Mucosa of gallbladder (tissue), 1 donor: ENCODE data around the gene CCDC188. TPM values are rescaled to one million over a fixed set of nuclear protein-coding genes. Genes with fewer than 3 reads are reported as not detected.

Source experiments
- DNase-seq: peaks from one replicate; pipeline ENCODE4 v3.0.0-alpha.2; 2020; ENCODE audit warnings: low spot score
- total RNA-seq: library from RNA; stranded (reverse); gene quantifications from one replicate; pipeline ENCODE4 v1.2.1, GENCODE V29; 2021
- donor health status: DM: no; HTN: no; CAD: no.

The CCDC188 gene
- total RNA-seq, 1 donor from 2014 or later = 0.83 TPM

DNA sequence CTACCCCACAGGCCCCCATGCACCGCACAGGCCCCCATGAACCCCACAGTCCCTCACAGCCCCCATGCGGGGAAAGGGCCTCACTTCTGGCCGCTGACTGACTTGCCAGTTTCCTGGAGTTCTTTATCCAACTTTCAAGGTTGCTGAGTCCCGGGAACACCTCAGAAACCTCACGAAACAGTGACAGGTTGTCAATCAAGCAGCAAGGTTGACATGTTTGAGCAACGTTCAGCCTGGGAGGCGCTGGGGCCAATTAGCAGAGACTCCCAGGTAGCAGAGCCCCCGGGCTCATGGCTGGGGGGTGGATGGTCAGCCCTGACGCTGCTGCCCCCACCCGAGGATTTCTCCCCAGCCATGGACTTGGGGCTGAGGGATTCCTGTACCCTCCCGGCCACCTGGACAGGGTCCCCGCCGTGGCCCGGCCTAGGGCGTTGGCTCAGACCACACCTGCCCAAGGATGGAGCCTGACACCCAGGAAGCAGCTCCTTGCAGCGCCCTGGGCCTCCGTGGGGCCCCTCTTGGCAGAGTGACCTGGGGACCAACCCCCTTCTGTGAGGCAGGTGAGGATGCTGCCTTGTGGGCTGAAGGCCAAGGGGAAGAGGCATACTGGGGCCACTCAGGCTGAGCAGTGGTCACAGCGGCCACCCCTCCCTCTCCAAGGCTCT, 33.8 kb upstream of the CCDC188 start:
- no peak for DNase-seq

DNA sequence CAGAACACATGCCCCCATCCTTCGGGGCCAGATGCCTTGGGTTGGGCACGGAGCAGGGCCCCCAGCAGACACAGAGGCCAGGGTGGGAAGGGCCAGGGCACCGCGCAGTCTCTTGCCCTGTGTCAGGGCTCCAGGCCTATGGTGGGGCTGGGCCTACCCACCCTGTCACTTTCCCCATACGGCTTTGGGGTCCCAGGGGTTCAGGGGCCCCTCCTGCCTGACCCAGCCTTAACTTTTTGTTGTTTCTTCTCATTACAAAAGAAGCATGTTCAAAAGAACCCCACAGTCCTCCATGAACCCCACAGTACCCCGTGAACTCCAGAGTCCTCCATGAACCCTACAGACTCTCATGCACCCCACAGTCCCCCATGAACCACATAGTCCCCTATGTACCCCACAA, 33.0 kb upstream of the CCDC188 start:
- no peak for DNase-seq

DNA sequence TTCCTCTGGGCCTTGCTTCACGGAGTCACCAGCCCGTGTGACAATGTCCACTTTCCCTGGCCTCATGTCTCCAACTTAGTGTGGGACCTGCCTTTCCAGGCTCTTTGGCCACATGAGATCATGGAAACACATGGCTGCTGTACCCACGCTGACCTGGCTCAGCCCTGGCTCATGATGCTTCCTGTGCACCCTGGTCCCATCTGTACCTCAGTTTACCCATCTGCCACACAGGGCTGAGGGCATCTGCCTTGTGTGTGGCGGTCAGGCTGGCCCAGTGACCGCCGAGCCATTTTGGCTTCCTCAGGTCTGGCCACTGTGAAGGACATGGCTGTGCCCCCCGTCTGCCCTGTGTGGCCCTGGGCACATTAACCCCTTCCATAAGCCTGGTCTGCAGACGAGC, 32.2 kb upstream of the CCDC188 start:
- DNase-seq = no peak

DNA sequence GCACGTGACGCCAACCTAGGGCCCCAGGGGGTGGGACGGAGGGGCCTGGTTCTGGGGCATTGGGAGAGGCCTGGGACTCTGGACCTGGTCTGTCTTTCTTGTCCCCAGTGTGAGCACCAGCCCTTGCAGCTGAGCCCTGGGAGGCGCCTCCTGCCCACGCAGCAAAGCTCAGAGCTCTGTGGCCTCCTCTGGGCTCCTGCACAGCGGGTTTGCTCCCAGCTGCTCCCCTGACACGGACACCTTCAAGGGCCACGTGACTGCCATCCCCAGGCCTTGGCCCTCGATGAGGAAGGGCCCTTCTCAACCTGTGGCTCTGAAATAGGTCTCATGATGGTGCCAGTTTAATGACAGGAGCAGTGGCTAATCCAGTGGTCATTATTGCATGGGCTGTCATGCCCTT, 31.5 kb upstream of the CCDC188 start:
- DNase-seq = no peak

DNA sequence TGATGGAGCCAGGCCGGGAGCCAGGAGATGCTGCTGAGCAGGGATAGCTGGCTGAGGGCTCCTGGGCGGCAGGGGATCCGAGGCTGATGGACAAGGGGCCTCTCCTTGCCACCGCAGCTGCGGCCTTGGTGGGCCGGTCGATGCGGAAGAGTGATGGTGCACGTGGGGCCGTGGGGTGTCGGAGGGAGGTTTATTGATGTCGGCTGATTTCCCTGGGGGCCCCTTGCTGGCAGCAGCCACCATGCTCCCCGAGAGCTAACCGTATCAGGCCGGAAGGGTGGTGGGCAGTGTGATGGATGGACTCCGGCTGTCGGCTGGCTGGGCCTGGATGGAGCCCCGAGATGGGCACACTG, 31.0 kb upstream of the CCDC188 start:
- DNase-seq = no peak

DNA sequence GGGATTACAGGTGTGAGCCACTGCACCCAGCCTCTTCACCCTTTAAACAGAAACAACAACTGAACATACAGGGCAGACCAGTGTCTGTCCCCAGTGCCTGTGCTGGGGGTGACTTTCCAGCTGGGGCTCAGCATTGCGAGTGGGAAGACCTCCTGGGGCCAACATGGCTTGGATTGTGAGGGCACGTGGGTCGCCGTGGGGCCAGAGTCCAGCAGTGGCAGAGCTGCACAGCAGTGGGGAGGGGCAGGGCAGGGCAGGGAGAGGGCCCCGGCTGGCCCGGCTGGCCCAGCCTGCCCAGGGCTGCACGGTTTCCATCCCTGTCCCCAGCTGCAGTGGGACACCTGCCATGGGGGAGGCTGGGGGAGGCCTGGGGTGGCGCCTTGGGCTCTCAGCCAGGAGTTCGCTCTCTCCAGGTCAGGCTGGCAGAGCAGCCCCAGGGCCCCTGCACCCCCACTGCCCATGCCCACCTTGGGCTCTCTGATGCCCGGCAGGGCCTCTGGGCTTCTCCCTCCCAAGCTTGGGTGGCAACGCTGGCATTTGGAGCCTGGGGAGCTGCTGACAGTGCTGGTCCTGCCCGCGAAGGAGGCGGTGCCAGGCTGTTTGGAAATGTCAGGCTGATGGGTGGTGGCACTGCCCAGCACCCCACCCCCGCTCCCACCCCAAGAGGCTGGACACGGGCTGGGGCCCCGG, 30.5 kb upstream of the CCDC188 start:
- DNase-seq = no peak

DNA sequence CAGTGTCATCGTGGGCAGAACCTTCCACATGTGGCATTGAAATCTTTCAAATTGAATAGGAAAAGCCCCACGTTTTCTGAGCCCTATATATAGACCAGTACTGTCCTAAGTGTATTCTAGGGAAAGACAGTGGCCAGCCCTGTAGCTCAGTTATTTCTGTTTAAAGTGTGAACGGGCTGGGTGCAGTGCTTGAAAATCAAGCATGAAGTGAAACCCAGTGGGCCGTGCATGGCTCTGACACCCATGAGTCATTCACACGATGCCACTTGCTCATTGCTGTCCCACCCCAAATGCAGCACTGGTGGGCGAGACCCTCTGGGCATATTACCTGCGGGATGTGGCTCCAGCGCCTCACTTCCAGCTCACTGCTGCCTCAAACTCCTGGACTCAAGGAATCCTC, 29.8 kb upstream of the CCDC188 start:
- no peak for DNase-seq

DNA sequence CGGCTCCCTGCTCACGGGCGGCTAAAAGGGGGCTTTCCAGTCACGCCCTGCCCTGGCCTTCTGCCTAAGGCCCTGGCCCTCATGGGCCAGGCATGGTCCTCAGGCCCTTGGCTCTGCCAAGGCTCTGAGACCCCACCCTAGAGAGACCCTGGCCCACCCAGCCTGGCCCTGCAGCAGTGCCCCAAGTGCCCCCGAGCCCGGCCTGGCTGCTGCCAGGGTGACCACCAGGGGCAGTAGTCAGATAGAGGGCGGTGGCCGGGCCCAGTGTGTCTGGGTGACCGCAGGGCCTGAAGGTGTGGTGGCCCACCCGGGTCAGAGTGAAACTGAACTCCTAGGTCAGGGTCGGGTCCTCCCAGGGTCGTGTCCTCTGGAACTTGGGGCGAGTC, 29.4 kb upstream of the CCDC188 start:
- no peak for DNase-seq

DNA sequence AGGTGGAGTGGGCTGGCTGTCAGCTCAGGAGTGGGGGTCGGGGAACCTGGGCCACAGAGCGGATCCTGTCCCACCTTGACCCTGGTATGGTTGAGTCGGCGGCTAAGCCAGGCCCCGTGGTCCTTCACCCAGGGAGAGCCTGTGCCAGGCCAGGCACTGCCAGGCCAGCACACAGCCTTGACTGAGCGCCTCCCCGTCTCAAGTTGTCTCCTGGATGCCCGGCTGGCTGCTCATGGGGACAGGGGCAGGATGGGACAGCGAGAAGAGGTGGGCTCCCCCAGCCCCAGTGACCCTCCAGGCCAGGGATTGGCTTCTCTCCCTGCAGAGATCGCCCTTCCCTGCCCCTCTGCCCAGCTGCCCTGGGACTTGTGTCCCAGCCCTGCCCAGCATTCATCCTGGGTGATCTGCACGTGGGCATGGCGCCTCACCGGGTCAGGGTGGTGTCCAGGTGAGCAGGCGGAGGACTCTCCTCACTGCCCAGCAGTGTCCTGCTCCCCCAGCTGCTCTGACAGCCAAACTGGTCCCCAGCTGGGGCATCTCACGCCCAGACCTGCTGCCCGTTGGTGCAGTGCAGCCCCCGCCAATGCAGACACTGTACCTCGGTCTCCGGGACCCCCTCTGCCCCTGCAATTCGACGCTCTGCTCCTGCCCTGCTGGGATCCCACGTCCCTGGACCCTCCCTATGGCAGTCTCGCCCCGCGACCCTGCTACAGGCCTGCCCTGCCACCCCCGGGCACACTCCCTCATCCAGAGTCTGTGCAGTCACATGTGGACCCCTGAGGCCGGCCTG, 28.8 kb upstream of the CCDC188 start:
- DNase-seq = no peak

DNA sequence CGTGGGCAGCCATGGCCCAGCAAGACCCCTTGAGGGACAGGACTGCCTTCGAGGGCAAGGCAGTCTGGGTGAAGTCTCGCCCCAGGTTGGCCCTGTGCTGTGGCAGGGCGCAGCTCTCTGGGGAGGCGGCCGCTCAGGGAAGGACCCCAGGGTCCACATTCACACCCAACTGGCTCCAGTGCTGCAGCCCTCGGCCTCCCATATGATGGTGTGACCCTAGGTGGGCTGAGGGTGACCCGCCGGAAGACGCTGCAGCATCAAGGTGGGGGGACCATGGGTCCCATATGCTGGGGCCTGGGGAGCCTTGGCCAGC, 28.0 kb upstream of the CCDC188 start:
- no peak for DNase-seq

DNA sequence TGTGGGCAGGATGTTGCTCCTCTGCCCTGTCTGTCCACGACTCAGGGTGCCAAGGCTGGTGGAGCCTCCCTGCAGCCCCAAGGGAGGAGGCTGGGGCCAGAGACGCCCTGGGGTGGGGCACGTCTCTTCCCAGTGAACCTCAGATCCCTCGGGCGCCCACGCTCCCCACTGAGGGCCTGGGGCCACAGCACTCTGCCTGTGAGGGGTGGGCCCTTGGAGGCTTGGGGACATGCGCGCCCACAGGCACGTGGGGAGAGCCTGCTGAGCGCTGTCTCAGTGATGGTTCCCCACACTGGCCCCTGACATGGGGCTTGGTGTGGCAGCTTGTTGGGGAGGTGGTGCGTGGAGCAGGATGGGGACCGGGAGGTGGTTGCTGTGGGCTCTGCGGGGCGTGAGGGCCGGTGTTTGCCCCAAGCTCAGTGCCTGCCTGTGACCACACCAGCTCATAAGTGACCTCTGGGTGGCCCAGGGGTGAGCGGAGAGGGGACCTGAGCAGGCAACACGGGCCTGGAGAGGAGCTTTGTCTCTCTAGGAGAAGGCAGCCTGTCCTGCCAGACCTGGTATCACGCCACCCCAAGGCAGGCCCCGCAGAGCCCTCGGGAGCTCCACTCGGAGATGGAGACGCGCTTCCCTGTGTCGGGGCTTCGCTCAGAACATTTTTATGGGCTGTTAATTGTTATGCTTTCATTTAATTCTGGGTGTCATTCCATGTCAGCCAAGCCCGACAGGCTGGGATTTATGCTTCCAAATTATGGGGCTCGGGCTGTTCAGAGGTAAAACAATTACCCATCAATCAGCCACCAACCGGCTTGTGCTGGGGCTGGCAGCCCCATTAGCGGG, 27.4 kb upstream of the CCDC188 start:
- DNase-seq = no peak

DNA sequence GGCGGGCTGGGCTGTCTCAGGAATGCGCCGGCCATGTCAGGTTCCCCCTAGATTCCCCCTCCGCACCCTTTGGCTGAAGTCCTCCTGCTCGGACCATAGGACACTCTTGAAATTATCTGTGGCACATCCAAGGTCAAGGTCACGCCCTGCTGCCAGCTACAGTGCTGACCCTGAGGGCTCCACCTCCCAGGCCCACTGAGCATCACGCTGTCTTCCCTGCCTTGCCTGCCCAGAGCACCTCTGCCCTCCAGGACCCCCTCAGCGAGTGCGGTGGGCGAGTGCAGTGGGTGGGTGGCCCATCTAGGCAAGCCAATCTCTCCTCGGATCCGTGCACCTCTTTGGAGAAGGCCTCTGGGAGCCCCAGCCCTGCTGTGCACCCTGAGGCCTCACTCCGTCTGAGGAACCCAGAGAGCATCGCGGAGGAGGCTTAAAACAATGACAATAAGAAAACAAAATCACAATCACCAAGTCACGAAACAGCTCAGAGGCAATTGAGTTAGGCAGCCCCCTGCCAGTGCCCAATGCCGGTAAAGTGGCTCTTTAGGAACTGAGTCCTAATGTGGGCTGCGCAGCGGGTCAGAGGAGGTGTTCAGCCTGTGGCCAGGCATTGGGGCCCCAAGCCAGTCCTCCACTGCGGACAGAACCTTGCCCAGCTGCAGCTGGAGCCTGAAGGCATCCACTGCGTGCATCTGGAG, 26.5 kb upstream of the CCDC188 start:
- DNase-seq = no peak

DNA sequence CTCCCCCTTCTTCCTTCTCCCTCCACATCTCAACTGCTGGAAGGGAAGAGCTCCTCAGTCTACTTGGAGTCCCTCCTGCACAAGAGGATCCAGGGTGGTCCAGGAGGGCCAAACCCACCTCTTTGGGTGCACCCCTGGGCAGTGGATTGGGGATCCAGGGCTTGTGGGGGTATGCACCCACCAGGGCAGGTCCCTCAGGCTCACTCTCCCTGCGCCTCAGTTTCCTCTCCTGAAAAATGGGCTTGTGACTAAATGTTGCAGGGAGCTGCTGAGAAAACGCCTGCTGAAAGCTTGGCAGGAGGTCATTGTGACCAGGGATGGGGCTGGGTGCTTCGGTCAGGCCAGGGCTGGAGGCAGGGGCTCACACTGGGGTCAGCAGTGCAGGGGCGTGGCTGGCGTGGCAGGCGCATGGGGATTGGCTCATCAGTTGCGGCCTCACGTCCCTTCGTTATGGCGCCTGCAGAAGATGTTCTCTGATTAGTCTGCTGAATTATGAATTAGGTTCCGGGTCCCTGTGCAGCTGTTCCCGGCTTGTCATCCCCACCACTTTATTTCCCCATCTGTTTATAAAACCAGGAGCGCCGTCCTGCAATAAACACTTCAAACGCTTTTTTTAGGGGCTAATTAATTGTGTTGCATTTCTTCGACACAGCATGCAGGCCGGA, 25.7 kb upstream of the CCDC188 start:
- no peak for DNase-seq

DNA sequence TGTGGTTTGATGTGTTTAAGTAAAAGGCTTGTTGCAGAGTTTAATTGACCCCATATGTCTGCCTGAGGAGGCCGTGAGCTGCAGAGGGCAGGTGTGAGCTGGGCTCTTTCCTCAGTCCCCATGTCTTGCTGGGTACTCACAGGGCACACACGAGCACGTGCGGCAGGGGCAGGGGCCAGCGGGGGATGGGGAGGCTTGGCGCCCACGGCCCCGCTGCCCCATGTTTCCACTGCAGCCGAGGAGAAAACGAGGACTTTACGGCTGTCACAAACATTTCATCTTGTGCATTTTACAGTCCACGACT, 24.7 kb upstream of the CCDC188 start:
- no peak for DNase-seq

DNA sequence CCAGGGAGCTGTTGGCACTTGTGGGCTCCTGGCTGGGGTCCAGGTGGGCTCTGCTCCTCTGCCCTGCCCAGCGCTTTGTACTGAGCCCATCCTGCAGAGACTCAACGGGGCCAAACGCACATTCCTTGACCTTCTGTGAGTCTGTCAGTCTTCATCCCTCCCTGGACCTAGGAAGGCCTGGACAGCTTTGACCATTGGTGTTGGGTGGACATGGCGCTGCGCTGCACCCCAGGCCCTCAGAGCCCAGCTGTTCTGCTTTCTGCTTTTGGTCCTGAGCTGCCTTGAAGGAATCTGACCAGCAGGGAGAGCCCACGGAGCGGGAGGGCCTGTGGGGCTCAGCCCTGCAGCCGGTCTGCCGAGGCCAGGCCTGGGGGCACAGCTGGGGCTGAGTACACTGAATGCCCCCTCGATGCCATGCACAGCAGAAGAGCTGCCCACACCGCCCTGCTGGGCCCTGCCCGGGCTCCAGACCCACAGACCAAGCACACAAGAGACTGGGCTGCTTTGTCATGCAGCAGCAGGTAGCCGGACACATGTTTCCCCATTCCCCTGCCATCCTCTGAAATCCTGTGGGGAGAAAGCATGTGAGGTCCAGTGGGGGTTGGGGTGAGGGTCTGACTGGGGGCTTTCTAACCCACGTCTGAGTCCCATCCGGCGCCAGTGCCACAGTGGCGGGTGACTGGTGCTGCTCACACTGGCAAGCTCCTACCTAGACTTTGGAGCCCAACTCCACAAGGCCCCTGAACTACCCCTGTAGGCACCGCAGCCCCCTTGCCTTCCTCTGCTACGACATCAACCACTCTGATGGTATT, 24.1 kb upstream of the CCDC188 start:
- no peak for DNase-seq

DNA sequence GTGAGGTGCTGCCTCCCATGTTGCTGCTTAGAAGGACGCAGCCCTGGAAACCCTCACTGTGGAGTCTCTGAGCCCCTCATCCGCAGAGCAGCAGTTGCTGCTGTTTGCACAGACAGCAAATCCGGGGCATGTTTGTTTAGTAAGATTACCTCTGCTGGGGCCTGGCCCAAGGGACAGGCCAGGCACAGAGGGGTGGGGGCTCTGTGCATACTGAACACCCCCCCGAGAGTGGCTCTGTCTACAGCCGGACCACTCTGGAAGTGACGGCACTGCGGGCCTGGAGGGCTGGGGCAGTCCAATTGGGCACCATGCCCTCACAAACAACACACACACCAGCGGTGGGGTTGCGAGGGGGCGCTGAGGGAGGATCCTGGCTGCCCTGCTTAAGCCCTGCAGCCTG, 22.9 kb upstream of the CCDC188 start:
- DNase-seq = no peak

DNA sequence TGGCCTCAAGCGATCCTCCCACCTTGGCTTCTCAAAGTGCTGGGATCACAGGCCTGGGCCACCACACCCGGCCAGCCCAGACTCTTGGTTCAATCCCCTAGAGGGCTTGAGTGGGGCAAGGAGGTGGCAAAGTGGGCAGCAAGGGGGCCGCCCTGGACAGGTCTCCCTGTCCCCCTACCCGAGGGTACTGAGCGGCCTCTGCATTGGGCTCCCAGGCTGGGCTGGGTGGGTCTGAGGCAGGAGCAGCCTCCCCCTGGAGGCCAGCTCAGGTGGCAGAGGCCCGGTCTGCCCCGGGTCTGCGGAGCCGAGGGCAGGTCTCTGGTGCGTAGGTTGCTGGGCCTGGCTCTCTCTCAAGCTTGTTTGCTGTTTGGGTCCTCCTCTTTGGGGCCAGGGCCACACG, 22.4 kb upstream of the CCDC188 start:
- no peak for DNase-seq

DNA sequence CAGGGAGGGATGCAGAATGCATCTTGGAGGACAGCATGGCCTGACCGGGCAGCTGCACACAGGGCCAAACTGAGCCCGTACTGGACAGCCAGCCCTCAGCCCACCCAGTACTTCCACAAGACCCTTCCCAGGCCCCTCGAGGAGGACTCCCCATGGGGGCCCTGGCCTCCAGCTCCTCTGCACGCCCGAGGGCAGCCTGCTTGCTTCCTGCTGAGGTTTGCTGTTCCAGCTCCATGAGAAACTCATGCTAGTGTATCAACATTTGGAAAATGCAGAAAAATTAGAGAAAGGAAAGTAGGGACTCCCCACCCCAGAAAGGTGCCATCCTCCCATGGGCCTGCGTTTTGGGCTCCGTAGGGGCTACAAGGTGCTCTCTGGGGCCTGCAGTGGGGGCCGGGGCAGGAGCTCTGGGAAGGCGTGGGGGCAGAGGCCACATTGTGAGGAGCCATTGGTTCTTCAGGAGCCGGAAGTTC, 21.3 kb upstream of the CCDC188 start:
- DNase-seq = no peak

DNA sequence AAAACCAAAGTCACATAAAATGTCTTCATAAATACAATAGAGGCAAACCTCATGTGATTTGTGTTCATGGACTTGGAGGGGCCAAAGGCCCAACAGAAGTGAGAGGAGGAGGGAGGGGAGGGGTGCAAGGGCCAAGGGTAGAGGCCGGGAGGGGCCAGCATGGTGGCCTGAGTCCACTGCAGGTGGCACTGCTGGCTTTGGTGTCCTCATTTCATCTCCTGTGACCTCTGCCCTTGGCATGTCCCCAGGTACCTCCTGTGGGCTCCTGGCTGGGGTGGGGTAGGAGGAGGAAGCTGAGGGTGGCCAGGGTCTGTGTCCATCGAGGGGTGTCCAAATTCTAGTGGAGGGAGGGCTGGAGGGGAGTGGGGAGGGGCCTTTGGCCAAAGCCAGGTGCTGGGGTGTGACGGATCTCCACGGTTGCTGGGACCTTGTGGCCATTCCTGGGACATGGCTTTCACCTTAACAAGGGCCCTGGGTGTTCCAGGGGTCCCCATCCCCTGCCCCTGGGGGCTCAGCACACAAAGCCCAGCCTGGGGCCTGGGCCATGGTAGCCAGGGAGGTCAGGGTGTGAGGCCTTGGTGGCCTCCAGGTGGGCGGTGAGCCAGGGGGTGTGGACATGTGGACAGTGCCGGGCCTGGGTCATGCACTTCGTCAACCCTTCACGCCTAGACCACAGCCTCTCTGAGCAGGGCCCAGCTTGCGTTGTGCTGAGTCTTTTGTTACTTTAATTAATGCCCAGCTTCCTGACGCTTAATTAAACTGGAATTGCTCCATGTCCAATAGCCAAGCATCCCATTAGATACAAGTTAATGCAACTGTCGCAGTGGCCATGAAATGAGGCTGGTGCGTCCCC, 20.7 kb upstream of the CCDC188 start:
- no peak for DNase-seq

DNA sequence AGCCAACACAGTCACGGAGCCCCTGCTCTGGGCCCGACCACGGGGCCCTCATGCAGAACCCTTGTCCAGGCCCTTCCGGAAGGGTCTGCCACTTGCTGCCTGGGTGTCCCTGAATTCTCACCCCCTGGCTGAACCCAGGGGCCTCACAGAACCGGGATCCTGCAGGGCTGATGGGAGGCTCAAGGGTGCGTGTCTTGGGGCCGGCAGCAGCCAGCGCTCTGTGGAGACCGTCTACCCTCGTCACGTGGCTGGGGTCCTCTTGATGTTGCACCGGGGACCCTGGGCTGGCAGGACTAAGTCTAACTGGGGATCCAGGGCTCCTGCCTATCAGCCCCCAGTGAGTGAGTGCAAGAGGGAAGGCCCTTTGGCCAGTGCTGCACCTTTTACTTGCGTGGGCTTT, 19.3 kb upstream of the CCDC188 start:
- no peak for DNase-seq
